ENCODE results near the gene ABCA4.

Gene ABCA4

DNA sequence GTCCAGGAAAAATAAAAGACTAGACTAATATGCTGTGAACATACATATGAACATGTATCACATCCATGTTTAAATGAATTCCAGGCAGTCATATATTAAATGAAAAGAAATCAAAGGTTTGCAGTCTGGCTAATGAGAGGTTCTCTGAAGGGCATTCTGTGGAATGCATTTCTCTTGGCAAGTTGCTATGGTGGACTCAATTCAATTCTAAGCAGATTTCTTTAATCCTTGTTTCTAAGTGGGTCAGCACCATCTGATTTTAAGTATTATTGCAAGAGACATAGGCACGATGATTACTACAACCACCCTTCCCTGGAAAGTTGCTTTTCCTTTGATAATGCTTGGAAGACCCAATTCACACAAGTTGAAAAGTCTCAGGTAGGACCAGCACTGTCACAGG lies 23.9 kb upstream of the ABCA4 start:
- Histone ChIP-seq H4K8ac (ENCODE audit: low read depth, low read length) (no peak overlapping the region), H3K18ac (ENCODE audit: low read length) (no peak overlapping the region), H2AK5ac (ENCODE audit: low read length) (no peak overlapping the region), H3K9me3 (ENCODE audit: insufficient read depth, low read depth, low read length) (no peaks in the 10 kb centered on the region), H3K4me3 (ENCODE audit: low read depth, low read length) (no peak overlapping the region), H3K79me2 (ENCODE audit: control insufficient read depth, insufficient read depth, low read length, poor library complexity) (no peaks in the 10 kb centered on the region), H2BK120ac (ENCODE audit: insufficient read depth, low read length, poor library complexity) (no peak overlapping the region), H3K9ac (ENCODE audit: low read length) (no peak overlapping the region), H4K91ac (ENCODE audit: low read depth, low read length) (no peak overlapping the region), H2BK12ac (ENCODE audit: low read length) (no peak overlapping the region), H3K27ac (ENCODE audit: low read depth, low read length) (no peak overlapping the region), H3K14ac (ENCODE audit: low read length) (no peak overlapping the region), H3K4me1 (ENCODE audit: control insufficient read depth in 1 of 2, insufficient read depth in 2 of 2, low read length in 2 of 2) (peaks cover 3 to 4% of the 10 kb centered on the region in 2 experiments), H3K27me3 (ENCODE audit: insufficient read depth, low read length) (no peaks in the 10 kb centered on the region), H3K79me1 (ENCODE audit: low read length) (peaks cover 2% of the 10 kb centered on the region), H3K4ac (ENCODE audit: low read depth, low read length) (no peak overlapping the region), H3K36me3 (ENCODE audit: control insufficient read depth in 1 of 2, insufficient read depth in 2 of 2, low read length in 2 of 2) (no peaks in the 10 kb centered on the region), H2AFZ (ENCODE audit: insufficient read depth, low read length, poor library complexity) (no peak overlapping the region), H3K4me2 (ENCODE audit: low read length) (no peak overlapping the region), H3K23ac (ENCODE audit: low read length) (no peak overlapping the region), H2BK5ac (ENCODE audit: low read depth, low read length, poor library complexity) (no peak overlapping the region), H4K12ac (ENCODE audit: low read depth, low read length) (no peak overlapping the region)
- no peak for DNase-seq
- whole genome bisulfite sequencing (ENCODE audit: extremely low coverage, insufficient coverage, insufficient read length) = no CpG with 5 or more reads among the region's 1 CpG

DNA sequence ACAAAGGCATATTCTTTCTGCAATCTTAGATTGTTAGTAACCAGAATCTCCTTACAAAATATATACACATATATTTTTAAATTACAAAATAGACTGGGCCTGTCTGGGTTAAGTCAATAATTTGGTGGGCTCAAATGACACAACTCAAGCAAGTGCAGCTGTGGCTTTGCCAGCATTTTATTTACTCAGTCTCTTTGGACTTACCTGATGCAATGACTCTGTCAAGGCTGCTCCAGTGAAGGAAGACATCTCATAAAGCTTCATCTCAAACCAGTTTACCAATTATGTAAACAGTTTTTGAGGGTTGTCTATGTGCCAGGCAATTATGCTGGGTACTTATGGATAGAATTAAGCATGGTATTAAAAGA lies 22.8 kb upstream of the ABCA4 start:
- no peak for DNase-seq
- Histone ChIP-seq H2BK120ac (ENCODE audit: insufficient read depth, low read length, poor library complexity) (no peak overlapping the region), H3K14ac (ENCODE audit: low read length) (no peak overlapping the region), H3K4ac (ENCODE audit: low read depth, low read length) (no peak overlapping the region), H2AFZ (ENCODE audit: insufficient read depth, low read length, poor library complexity) (no peak overlapping the region), H3K79me2 (ENCODE audit: control insufficient read depth, insufficient read depth, low read length, poor library complexity) (no peaks in the 10 kb centered on the region), H2AK5ac (ENCODE audit: low read length) (no peak overlapping the region), H3K23ac (ENCODE audit: low read length) (no peak overlapping the region), H4K12ac (ENCODE audit: low read depth, low read length) (no peak overlapping the region), H3K79me1 (ENCODE audit: low read length) (peaks cover 2% of the 10 kb centered on the region), H3K9me3 (ENCODE audit: insufficient read depth, low read depth, low read length) (no peaks in the 10 kb centered on the region), H3K9ac (ENCODE audit: low read length) (no peak overlapping the region), H3K36me3 (ENCODE audit: control insufficient read depth in 1 of 2, insufficient read depth in 2 of 2, low read length in 2 of 2) (no peaks in the 10 kb centered on the region), H3K27me3 (ENCODE audit: insufficient read depth, low read length) (no peaks in the 10 kb centered on the region), H2BK12ac (ENCODE audit: low read length) (no peak overlapping the region), H2BK5ac (ENCODE audit: low read depth, low read length, poor library complexity) (no peak overlapping the region), H4K91ac (ENCODE audit: low read depth, low read length) (no peak overlapping the region), H3K18ac (ENCODE audit: low read length) (no peak overlapping the region), H3K4me3 (ENCODE audit: low read depth, low read length) (no peak overlapping the region), H4K8ac (ENCODE audit: low read depth, low read length) (no peak overlapping the region), H3K4me1 (ENCODE audit: control insufficient read depth in 1 of 2, insufficient read depth in 2 of 2, low read length in 2 of 2) (peaks cover 3 to 4% of the 10 kb centered on the region in 2 experiments), H3K4me2 (ENCODE audit: low read length) (no peak overlapping the region), H3K27ac (ENCODE audit: low read depth, low read length) (no peak overlapping the region)

DNA sequence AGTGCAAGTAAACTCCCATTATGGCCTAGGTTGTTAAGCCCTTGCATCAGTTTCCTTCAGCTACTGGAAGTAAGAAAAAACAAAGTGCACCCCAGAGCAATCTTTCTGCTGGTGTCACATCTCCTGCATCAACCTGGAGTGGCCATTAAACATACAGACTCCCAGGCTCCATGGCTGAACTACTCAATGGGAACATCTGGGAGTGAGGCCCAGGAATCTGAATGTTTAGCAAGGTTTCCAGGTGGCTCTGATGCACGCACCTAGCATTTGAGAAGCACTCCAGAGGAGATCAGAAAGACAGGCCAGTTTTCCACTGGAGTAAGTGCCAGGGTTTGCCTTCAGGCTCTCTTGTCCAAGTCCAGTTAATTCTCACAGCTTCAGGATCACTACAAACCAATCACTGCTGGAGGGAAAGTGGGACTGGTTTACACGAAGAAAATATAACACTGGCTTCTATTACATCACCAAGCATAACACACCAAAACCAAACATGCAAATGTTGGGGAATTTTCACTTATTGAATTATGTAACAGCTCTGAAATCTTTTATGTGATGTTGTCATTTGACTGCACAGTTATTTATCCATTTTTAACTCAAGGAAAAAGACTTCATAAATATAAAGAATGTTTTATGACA lies 22.3 kb upstream of the ABCA4 start:
- Histone ChIP-seq H4K91ac (ENCODE audit: low read depth, low read length) (no peak overlapping the region), H3K9me3 (ENCODE audit: insufficient read depth, low read depth, low read length) (no peaks in the 10 kb centered on the region), H3K27ac (ENCODE audit: low read depth, low read length) (no peak overlapping the region), H2AK5ac (ENCODE audit: low read length) (no peak overlapping the region), H3K14ac (ENCODE audit: low read length) (no peak overlapping the region), H2BK120ac (ENCODE audit: insufficient read depth, low read length, poor library complexity) (no peak overlapping the region), H3K79me1 (ENCODE audit: low read length) (peaks cover 2% of the 10 kb centered on the region), H2BK12ac (ENCODE audit: low read length) (peak overlapping the region; percentile 77), H2AFZ (ENCODE audit: insufficient read depth, low read length, poor library complexity) (no peak overlapping the region), H3K9ac (ENCODE audit: low read length) (no peak overlapping the region), H3K4me2 (ENCODE audit: low read length) (no peak overlapping the region), H3K23ac (ENCODE audit: low read length) (no peak overlapping the region), H3K27me3 (ENCODE audit: insufficient read depth, low read length) (no peaks in the 10 kb centered on the region), H3K79me2 (ENCODE audit: control insufficient read depth, insufficient read depth, low read length, poor library complexity) (no peaks in the 10 kb centered on the region), H2BK5ac (ENCODE audit: low read depth, low read length, poor library complexity) (no peak overlapping the region), H3K36me3 (ENCODE audit: control insufficient read depth in 1 of 2, insufficient read depth in 2 of 2, low read length in 2 of 2) (no peaks in the 10 kb centered on the region), H3K18ac (ENCODE audit: low read length) (no peak overlapping the region), H4K8ac (ENCODE audit: low read depth, low read length) (no peak overlapping the region), H4K12ac (ENCODE audit: low read depth, low read length) (no peak overlapping the region), H3K4me3 (ENCODE audit: low read depth, low read length) (no peak overlapping the region), H3K4ac (ENCODE audit: low read depth, low read length) (no peak overlapping the region), H3K4me1 (ENCODE audit: control insufficient read depth in 1 of 2, insufficient read depth in 2 of 2, low read length in 2 of 2) (peaks cover 3 to 4% of the 10 kb centered on the region in 2 experiments)
- DNase-seq = no peak
- WGBS (ENCODE audit: extremely low coverage, insufficient coverage, insufficient read length) = no CpG with 5 or more reads among the region's 2 CpGs

DNA sequence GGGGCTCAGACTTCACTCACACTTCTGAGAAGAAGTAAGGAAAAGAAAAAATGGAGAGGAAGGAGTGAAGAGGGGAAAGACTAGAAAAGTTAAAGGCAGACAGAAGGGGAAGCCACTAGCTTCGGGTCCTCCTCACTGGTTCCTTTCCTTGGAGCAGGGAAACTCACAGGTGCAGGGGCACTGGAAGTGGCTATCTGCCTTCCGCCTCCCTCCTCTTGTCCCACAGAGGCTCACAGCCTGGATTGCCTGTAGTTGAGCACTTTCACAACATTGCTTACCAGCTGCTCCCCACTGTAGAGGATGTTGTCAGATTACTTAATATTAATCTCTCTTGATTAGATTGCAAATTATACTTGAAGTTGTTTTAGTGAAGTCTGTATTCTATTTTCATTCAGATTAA lies 21.6 kb upstream of the ABCA4 start:
- no peaks in the 10 kb centered on the region for H3K79me2 ChIP-seq (ENCODE audit: control insufficient read depth, insufficient read depth, low read length, poor library complexity)
- no peaks in the 10 kb centered on the region for H3K27me3 ChIP-seq (ENCODE audit: insufficient read depth, low read length)
- no peak overlapping the region for H3K4me3 ChIP-seq (ENCODE audit: low read depth, low read length)
- peaks cover 2% of the 10 kb centered on the region for H3K79me1 ChIP-seq (ENCODE audit: low read length)
- no peak overlapping the region for H3K4ac ChIP-seq (ENCODE audit: low read depth, low read length)
- DNase-seq = no peak
- no peaks in the 10 kb centered on the region for H3K36me3 ChIP-seq (ENCODE audit: control insufficient read depth in 1 of 2, insufficient read depth in 2 of 2, low read length in 2 of 2)
- H2BK120ac ChIP-seq (ENCODE audit: insufficient read depth, low read length, poor library complexity) = no peak overlapping the region
- no peak overlapping the region for H3K27ac ChIP-seq (ENCODE audit: low read depth, low read length)
- H3K4me2 ChIP-seq (ENCODE audit: low read length) = no peak overlapping the region
- no peak overlapping the region for H3K9ac ChIP-seq (ENCODE audit: low read length)
- H2AFZ ChIP-seq (ENCODE audit: insufficient read depth, low read length, poor library complexity) = no peak overlapping the region
- H4K8ac ChIP-seq (ENCODE audit: low read depth, low read length) = no peak overlapping the region
- H3K18ac ChIP-seq (ENCODE audit: low read length) = no peak overlapping the region
- WGBS (ENCODE audit: extremely low coverage, insufficient coverage, insufficient read length) = no CpG with 5 or more reads among the region's 2 CpGs
- H4K12ac ChIP-seq (ENCODE audit: low read depth, low read length) = no peak overlapping the region
- no peaks in the 10 kb centered on the region for H3K9me3 ChIP-seq (ENCODE audit: insufficient read depth, low read depth, low read length)
- H4K91ac ChIP-seq (ENCODE audit: low read depth, low read length) = peak overlapping the region; percentile 2
- no peak overlapping the region for H3K23ac ChIP-seq (ENCODE audit: low read length)
- H2BK5ac ChIP-seq (ENCODE audit: low read depth, low read length, poor library complexity) = no peak overlapping the region
- H3K4me1 ChIP-seq (ENCODE audit: control insufficient read depth in 1 of 2, insufficient read depth in 2 of 2, low read length in 2 of 2) = peaks cover 3 to 4% of the 10 kb centered on the region in 2 experiments
- no peak overlapping the region for H2BK12ac ChIP-seq (ENCODE audit: low read length)
- H2AK5ac ChIP-seq (ENCODE audit: low read length) = no peak overlapping the region
- no peak overlapping the region for H3K14ac ChIP-seq (ENCODE audit: low read length)
